Transverse colon (tissue), 4 donors: Measurements from ENCODE around the gene WNK2. TPM values are rescaled to one million over a fixed set of nuclear protein-coding genes. Genes with fewer than 3 reads are reported as not detected.
A peak's percentile ranks its signal among the peaks of the same experiment; 100 is the strongest.

Experiments used
- DNase-seq: peaks from one replicate; pipeline ENCODE4 v3.0.0-alpha.2; 2019
- H3K27ac ChIP-seq, 4 donors: fragments of 200-600 bp; sonication (generic); 2 replicates each; pipeline ENCODE4 v1.5.1; 2016 to 2018; ENCODE audit warnings: inconsistent platforms in 4 of 4
- H3K27me3 ChIP-seq: fragments of 200-600 bp; sonication (generic); 2 replicates; pipeline ENCODE4 v1.5.1; 2017; ENCODE audit warnings: inconsistent platforms
- H3K36me3 ChIP-seq, 4 donors: fragments of 200-600 bp; sonication (generic); 2 replicates each; pipeline ENCODE4 v1.5.1; 2017 to 2019; ENCODE audit warnings: inconsistent platforms in 4 of 4
- H3K4me1 ChIP-seq, 4 donors: fragments of 200-600 bp; sonication (generic); 2 replicates each; pipeline ENCODE4 v1.5.1; 2017 to 2020; ENCODE audit warnings: inconsistent platforms in 4 of 4
- H3K4me3 ChIP-seq, 4 donors: fragments of 200-600 bp; sonication (generic); 1 replicate in 1 of 4; 2 replicates in 3 of 4; pipeline versions ENCODE4 v1.5.1 to v1.6.1; 2017 to 2019; ENCODE audit warnings: inconsistent platforms in 4 of 4
- H3K9me3 ChIP-seq, 2 donors: fragments of 200-600 bp; sonication (generic); 2 replicates each; pipeline ENCODE4 v1.5.1; 2017 to 2019; ENCODE audit warnings: inconsistent platforms in 2 of 2
- CTCF ChIP-seq, 5 experiments: fragments of 200-600 bp in 3 of 5; fragments of 450-650 bp in 2 of 5; sonication (generic) in 3 of 5; IDR thresholded peaks; 1 replicate in 2 of 5; 2 replicates in 3 of 5; pipeline ENCODE4 v1.5.1; 2016 to 2017; ENCODE audit warnings: antibody characterized with exemption in 5 of 5, inconsistent platforms in 3 of 5, mild to moderate bottlenecking in 2 of 5, moderate library complexity in 1 of 5
- EP300 ChIP-seq: sonication (generic); formaldehyde crosslinking; IDR thresholded peaks from one replicate; pipeline ENCODE4 v1.6.1; 2017; ENCODE audit warnings: antibody characterized with exemption, low read depth
- POLR2A ChIP-seq: fragments of 450-650 bp; IDR thresholded peaks from one replicate; pipeline ENCODE4 v1.6.1; 2016; ENCODE audit warnings: antibody characterized with exemption, mild to moderate bottlenecking, moderate library complexity
- POLR2AphosphoS5 ChIP-seq, 3 donors: sonication (generic); formaldehyde crosslinking; IDR thresholded peaks; one replicate each; pipeline ENCODE4 v1.6.1; 2016; ENCODE audit warnings: antibody characterized with exemption in 3 of 3
- WGBS, 2 donors: methylation state at CpG; one replicate each; pipeline ENCODE4 v1.1.5; 2018; ENCODE audit warnings: low coverage in 1 of 2; 5-methylcytosine and 5-hydroxymethylcytosine counted together
- in situ Hi-C, 4 donors: fragments of 200-750 bp; cut with MboI; loops; one replicate each; pipeline versions ENCODE4 v1.15.0 to v1.15.1; 2017; ENCODE audit warnings: low sequenced_read_pairs in 3 of 4, low pct_ligation_motif_present in 1 of 4, low pct_unique_long_range_greater_than_20kb in 1 of 4
- intact Hi-C: fragments of 100-400 bp; cut with DNase I; formaldehyde crosslinking; loops from one replicate; pipeline ENCODE4 v1.15.1; 2023; ENCODE audit warnings: low total_unique reads
- total RNA-seq, 4 donors: library from RNA; depleted of rRNA; stranded (reverse); fragments of >200 nt; gene quantifications; one replicate each; pipeline ENCODE4 v1.1.0, GENCODE V29; 2016

WNK2 gene
- total RNA-seq, 4 donors from 2014 or later: 133 to 618 (median 157) TPM

- H3K36me3 ChIP-seq: no peaks in the 10 kb centered on the region
- peaks cover 24 to 85% (median 74%) of the 10 kb centered on the region in 4 donors for H3K4me1 ChIP-seq
- H3K4me3 ChIP-seq: no peak overlapping the region
- peak overlapping the region; percentile 69 to 86 (median 79) for H3K27ac ChIP-seq
- H3K27me3 ChIP-seq: no peaks in the 10 kb centered on the region
- WGBS, 2 donors: 94% methylated on average over 6 of the region's 6 CpGs; no CpG with 5 or more reads in 1 of the 2 donors
- intact Hi-C loops: no loop called here
- in situ Hi-C loops: no loop called here
- no peak for DNase-seq
- no peaks in the 10 kb centered on the region for H3K9me3 ChIP-seq
- TF ChIP-seq EP300 (no peak), POLR2AphosphoS5 (IDR thresholded peaks at IDR 0.05) (no peak), POLR2A (no peak), CTCF (IDR thresholded peaks at IDR 0.05) (no peak)
Observed at GRCh38 chr9:93230185-93230584, 46.2 kb downstream of the WNK2 start.

- in situ Hi-C loops (no loop called here), intact Hi-C loops (no loop called here)
- no peaks in the 10 kb centered on the region for H3K36me3 ChIP-seq
- TF ChIP-seq CTCF (IDR thresholded peaks at IDR 0.05) (no peak), POLR2AphosphoS5 (IDR thresholded peaks at IDR 0.05) (no peak)
- peaks cover 24 to 85% (median 72%) of the 10 kb centered on the region in 4 donors for H3K4me1 ChIP-seq
- H3K9me3 ChIP-seq: no peaks in the 10 kb centered on the region
- H3K27ac ChIP-seq: peak overlapping the region; percentile 69 to 86 (median 79)
- H3K27me3 ChIP-seq: no peaks in the 10 kb centered on the region
- 71% methylated on average over 15 of the region's 15 CpGs; no CpG with 5 or more reads in 1 of the 2 donors for WGBS, 2 donors
- H3K4me3 ChIP-seq: no peak overlapping the region
- peak; percentile 54 for DNase-seq
Observed at GRCh38 chr9:93230601-93231000, 46.7 kb downstream of the WNK2 start.

GRCh38 chr9:93231121-93231694 is 47.3 kb downstream of the WNK2 start:
- TF ChIP-seq POLR2A (peak; percentile 43), POLR2AphosphoS5 (IDR thresholded peaks at IDR 0.05) (peak in 2 of 3 donors; percentile 21 to 55), EP300 (no peak)
- Histone ChIP-seq H3K36me3 (no peaks in the 10 kb centered on the region), H3K4me3 (no peak overlapping the region), H3K27ac (peak overlapping the region; percentile 69 to 86 (median 79)), H3K9me3 (no peaks in the 10 kb centered on the region), H3K4me1 (peaks cover 24 to 85% (median 72%) of the 10 kb centered on the region in 4 donors), H3K27me3 (no peaks in the 10 kb centered on the region)
- peak; percentile 76 for DNase-seq
- 0 to 24% methylated on average over 2 to 12 of the region's 16 CpGs for WGBS, 2 donors
- intact Hi-C loops: no loop called here
- in situ Hi-C loops: no loop called here

GRCh38 chr9:93231716-93232115 is 47.8 kb downstream of the WNK2 start:
- Histone ChIP-seq H3K36me3 (no peaks in the 10 kb centered on the region), H3K4me1 (peaks cover 24 to 84% (median 72%) of the 10 kb centered on the region in 4 donors), H3K9me3 (no peaks in the 10 kb centered on the region), H3K4me3 (no peak overlapping the region), H3K27ac (peak overlapping the region; percentile 69 to 86 (median 79)), H3K27me3 (no peaks in the 10 kb centered on the region)
- intact Hi-C loops: no loop called here
- no peak for TF ChIP-seq POLR2AphosphoS5 (IDR thresholded peaks at IDR 0.05)
- TF ChIP-seq POLR2A: no peak
- TF ChIP-seq EP300: no peak
- no peak for TF ChIP-seq CTCF (IDR thresholded peaks at IDR 0.05)
- WGBS, 2 donors: 68% methylated on average over 10 of the region's 10 CpGs; no CpG with 5 or more reads in 1 of the 2 donors
- no peak for DNase-seq
- in situ Hi-C loops: no loop called here
